IMR-90 (cell line): ENCODE results near the gene KCNJ4.

Experiments used
- CHD1 ChIP-seq: IDR thresholded peaks from 2 replicates; pipeline ENCODE4 v1.6.1; 2012; ENCODE audit warnings: low read depth, low read length, improper control_type of control experiment
- CTCF ChIP-seq: conservative IDR thresholded peaks from 2 replicates; pipeline ENCODE4 v1.5.1; 2012; ENCODE audit warnings: mild to moderate bottlenecking, low read depth, low read length, improper control_type of control experiment
- RAD21 ChIP-seq: IDR thresholded peaks from 2 replicates; pipeline ENCODE4 v1.6.1; 2012; ENCODE audit warnings: low read length, improper control_type of control experiment

- TF ChIP-seq CTCF (no peak), RAD21 (no peak), CHD1 (no peak)
Observed at GRCh38 chr22:38449776-38450175, 5.2 kb downstream of the KCNJ4 start.
